GM20431 (cell line): ENCODE data around the gene CLASP1.
"Not testable (repeated sequence)": the region's sequence is repeated elsewhere in the genome, so short reads cannot be mapped to it uniquely, and the experiment has no call there.

ENCODE experiments used
- in situ Hi-C: fragments of 300-500 bp; cut with MseI, MboI; formaldehyde crosslinking; loops from one replicate; pipeline ENCODE4 v1.15.0; 2020; ENCODE audit warnings: low sequenced_read_pairs; ENCODE audit not compliant: unreplicated experiment

Gene CLASP1

DNA sequence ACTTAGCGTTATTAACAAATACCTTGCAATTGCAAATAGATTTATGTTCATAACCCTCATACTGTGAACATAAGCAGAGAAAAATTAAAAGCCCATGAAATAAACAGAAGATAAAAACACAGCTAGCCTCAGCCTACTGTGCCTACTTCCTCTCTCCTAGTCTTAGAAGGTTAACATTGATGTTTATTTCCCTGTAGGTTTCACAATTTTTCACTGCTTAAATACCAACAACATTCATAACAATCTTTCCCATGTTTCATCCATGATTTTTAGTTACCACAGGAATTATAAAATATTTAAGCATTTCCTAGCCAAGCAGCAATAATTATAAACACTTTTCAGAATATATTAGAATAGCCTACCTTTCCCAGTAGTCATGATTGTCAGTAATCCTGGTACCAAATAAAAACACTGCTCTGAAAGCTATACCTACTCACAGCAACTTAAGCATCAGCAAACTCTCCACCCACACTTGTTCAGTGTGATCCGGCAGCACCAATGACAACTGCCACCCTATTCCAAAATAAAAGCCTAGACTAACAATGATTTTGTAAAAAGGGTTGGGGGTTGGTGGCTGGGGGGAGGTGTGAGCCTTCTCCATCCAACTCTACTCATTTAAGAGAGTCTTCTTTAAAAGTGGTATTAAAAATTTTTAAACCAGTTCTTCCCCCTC lies 159.2 kb downstream of the CLASP1 start:
- in situ Hi-C loops = no loop called here

DNA sequence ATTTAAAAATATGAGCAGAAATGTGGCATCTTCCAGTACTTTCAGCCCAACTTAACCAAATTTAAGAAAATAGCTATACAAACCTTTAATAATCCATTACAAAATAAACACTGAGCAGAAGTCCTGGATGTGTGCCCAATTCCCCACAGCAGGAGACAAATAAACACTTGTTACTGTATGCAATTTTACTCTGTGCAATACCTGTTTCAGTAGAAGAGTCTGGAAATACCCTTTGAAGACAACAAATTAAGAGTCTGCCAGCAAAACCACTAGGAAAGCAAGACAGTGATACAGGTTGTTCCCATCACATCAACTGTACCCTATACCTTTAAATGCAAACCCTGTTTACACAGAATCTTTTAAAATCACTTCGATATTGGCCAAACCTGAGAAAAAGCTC lies 160.0 kb downstream of the CLASP1 start:
- in situ Hi-C loops = no loop called here

DNA sequence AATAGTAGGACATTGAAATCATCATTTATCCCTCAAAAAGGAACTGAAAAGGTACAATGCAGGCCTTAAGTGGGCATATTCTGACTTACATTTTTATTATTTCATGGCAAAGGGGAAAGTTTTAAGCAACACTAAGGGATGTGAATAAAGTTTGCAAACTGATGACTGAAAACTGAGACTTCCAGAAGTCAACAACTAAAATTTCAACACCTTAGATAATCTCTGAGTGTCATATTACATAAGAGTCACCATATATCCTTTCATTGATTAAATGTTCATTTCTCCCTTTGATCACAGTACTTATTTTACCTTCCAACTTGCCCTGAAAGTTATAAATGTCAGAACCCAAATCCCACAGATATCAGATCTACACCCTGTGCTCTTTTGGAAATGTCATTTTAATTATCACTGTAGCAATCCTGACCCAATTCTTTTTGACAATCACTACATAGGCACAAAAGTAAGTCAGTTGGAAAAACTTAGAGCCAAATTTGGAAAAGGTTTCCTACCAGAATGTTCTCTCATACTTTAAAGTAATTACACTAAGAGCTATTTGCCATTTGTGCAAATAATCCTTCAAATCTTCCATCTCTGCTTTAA lies 163.0 kb downstream of the CLASP1 start:
- in situ Hi-C loops = no loop called here

DNA sequence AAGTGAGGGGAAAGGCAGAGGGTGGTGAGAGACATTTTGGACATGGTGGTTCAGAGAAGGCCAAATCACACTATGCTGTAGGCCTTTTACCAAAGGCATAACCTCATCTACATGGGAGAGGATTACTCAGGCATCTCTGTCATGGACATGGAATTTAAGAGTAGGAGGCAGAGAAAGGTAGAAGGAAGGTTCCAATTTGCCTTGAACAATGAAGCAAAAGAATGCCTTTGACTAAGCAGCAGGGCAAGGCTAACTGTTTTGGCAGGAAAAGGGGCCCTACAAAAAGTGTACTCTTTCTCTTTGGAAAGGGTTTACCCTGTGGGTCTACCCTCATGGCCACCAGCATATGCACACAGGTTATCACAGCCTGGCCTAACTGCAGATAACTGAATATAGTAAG lies 164.2 kb downstream of the CLASP1 start:
- in situ Hi-C loops = no loop called here

DNA sequence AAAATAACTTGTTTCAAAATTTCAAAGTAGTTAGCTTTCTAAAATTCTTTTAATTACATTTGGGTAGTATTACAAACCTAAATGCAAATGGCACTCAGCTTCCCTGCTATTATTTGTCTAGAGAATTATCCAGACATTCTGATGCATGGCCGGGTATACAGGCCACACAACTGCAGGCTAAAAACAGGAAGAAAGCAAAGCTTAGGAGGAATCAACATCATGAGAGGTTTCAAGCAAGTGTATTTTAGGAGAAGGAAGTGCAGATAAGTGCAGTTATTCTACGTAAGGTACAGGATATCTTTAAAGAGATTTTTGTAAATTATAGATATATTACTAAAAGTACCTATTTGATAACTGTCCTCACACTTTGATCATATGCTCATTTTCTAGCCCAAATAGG lies 165.4 kb downstream of the CLASP1 start:
- in situ Hi-C loops = no loop called here

DNA sequence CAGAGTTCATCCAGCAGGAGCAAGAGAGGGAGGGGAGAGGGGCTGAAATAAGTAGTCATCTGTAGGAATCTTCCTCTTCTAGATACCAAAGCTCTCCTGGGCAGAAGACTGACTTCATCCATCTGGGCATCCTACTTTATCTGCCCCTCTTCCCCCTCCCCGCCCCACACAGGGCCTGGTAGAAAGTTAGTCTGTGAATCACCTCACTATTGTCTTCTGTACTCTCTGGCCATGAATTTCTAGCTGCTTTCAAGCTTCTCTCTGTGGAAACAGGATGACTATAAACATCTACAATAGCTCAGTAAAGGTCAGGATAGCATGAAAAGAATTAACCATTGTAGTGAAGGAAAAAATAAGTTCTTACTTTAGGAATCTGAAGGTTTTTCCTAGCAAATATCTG lies 166.2 kb downstream of the CLASP1 start:
- in situ Hi-C loops = no loop called here

DNA sequence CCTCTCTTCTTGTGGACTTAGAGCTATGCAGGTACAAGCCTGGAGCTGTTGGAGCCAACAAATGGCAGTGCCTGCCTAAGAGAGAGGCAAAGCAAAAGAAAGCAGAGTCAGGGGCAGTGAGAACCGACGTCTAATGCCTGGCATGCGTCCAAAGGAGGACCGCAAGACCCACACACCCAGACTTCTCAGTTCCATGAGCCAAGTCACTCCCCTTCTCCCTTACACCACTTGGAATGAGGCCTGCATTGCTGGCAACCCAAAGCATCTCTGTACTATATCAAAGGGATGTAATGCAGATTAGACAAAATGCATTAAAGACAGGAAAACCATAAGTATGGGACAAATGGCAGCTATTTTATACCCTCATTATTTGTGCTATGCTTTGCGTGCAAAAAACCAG lies 168.4 kb downstream of the CLASP1 start:
- in situ Hi-C loops = no loop called here

DNA sequence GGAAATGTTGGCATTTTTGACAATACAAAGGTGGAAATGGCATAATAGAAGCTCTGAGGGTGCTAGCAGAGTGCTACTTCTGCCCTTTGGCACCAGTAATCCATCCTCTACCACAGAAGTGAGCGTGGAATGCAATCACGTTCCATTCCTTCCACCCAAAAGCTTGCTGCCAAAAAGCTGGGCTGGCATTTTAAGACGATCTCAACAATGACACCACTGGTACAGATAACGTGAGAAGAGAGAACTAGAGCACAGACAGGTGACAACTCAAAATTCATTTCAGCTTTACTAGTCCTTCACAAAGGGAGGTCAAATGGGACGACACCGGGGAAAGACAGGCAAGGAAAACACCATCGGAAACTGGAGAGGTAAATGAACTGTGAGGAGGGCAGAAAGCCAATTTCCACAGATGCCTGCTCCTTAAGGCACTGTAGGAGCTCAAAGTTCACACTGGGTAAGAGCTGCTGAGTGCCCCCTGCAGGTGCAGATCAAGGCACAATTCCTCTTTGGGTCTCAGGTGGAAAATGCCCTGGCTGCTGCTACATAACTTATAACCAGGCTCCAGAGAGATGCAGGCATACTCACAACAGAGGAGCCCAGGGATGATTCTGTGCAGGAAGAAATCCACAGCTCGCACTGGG lies 169.3 kb downstream of the CLASP1 start:
- in situ Hi-C loops = no loop called here

DNA sequence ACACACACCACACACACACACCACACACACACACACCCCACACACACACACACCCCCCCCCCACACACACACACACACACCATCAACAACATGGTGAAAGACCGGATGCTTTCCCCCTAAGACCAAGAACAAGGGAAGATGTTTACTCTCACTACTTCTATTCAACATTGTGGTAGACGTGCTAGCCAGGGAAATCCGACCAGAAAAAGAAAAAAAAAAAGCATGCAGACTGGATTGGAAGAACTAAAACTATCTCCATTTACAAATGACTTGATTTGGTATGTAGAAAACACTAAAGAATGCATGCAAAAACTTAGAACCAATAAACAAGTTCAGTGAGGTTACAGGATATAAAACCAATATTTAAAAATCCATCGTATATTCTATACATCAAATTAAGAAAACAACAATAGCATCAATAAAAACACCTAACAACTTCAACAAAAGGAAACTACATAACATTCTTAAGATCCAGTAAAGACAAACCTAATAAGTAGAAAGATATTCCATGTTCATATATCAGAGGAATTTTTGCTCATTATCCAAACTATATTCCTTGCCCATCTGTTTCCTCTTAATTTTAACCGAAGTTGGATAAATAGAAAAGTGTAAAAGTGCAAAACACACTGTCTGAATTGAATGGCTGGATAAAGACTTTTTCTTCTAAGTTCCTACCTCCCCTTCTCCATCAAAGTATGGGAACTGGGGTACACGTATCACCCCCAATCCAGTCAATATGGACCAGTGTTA lies 170.1 kb downstream of the CLASP1 start:
- in situ Hi-C loops = no loop called here

DNA sequence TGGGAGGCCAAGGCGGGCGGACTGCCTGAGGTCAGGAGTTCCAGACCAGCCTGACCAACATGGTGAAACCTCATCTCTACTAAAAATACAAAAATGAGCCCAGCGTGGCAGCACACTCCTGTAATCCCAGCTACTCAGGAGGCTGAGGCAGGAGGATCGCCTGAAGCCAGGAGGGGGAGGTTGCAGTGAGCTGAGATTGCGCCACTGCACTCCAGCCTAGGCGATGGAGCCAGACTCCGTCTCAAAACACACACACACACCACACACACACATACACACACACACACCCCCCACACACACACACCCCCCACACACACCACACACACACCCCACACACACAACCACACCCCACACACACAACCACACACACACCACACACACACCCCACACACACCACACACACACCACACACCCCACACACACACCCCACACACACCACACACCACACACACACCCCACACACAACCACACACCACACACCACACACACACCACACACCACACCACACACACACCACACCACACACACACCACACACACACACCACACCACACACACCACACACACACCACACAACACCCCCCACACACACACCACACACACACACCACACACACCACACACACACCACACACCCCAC lies 170.8 kb downstream of the CLASP1 start:
- in situ Hi-C loops = not testable (repeated sequence)

DNA sequence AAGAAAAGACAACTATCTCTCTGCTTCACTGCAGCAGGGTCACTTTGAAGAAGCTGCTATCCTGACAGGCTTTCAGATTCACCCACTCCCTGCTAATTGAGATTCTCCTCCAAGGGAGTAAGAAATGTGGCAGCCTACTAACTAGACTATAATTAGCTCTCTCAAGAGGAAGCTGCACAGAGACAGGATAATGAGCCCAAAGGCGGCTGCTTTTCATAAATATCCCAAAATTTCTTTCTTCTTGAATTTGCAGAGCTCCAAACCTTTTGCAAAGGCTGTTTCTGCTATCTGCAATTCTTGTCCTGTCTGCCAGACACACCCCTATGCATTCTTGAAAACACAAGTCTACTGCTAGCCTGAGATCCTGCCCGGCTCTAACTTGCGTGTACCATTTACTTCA lies 172.6 kb downstream of the CLASP1 start:
- in situ Hi-C loops = no loop called here

DNA sequence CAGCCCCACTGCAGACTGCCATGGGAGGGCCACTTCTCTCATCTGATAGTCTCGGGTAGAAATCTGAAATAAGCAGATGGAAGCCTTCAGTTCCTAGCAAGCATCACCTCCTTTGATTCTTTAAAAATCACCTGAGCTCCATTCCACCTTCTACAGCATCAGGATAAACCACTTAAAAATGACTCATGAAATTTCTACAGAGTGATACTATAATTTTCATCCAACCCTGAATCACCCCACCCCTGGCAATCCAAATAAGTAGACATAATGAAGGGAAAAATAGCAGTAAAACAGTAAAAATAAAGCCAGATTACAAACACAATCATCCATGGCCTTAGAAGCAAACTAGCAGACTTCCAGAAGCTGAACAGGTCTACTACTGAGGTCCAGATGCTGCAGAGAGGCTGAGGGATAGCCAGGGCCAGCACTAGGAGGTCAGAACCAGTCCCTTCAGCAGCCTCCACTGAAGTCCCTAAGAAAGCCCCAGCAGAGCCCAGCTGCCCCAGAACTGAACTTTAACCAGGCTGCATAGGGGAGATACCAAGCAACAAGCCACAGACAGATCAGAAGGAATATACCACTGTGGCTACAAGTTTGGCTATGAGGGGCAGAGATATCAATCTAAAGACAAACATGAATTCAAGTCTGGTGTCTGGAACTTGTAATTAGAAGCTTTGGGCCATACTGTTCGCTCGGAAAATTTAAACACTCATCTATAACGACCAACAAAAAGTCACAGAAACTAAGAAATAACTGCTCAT lies 173.3 kb downstream of the CLASP1 start:
- in situ Hi-C loops = no loop called here

DNA sequence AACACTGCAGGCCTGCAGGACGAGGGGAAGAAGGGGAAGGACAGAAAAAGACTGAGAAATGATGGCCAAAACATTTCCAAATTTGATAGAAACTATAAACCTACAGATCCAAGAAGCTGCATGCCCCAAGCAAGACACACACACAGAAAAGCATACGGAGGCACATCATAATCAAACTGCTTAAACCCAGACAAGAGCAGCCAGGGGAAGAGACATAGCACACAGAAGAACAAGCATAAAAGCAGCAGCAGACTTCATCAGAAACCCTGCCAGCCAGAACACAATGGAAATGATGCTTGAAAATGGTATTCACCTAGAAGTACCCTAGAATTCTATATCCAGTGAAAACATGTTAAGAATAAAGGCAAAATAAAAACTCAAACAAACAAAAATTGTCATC lies 175.8 kb downstream of the CLASP1 start:
- in situ Hi-C loops = no loop called here

DNA sequence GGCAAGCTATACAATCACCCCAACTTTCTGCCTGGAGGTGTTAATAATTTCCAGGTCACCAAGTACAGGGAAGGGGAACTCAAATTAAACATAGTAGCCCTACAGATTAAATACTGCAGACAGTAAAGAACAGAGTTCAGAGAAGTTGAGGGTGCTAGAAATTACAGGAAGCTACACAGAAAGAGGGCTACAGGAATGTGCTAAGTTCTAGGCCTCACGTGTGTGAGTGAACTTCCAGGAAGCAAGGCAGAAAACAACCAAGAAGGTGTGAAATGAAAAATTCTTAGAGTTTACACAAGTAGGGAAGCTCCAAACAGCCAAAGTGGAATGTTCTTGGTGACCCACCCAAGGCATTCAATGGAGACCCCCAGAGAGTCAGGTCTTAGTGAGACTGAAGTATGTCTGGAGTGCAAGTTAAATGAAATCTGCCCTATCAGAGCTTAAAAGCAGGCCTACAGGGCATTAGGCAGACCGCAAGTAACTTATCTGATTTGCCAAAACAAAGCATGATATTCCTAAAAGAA lies 176.7 kb downstream of the CLASP1 start:
- in situ Hi-C loops = no loop called here

DNA sequence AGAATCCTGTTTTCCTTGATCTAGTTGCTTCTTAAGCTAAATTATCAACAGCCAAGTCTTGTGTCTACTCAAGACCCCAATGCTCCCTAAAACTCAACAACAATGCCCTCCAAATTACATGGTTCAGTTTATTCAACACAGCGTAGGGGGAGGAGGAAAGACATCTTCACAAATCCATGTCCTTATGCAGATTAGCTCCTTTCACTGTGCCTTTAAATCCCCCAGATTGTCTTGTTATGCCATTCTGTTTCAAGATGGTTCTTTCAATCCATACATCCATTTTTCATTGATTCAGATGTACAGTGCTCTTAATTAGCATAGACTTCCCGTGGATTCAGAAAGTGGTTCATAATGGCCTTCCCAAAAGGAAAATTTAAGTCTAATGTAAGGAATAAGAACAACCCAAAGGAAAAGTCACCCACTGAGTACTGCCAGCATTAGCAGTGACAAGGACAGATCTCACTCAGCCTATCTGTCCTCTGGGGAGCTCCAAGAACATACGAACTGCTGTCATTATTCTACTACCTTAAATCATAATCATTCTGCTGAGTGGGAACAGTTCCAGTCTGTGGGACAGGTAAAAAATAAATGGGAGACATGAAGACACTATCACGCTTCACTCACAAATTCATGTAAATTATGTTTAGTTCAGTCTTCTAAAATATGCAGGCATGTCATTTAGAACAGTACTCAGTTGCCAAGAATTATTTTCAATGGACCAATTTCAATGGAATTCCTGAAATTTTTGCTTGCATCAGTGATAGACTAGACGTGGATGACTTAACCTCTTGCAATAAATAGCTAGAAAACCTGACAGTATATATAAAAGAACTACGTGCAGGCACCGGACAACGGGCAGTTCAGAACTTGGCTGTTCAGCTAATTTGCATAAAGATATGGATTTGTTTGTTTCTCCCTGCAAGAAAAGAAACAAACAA lies 177.5 kb downstream of the CLASP1 start:
- in situ Hi-C loops = no loop called here

DNA sequence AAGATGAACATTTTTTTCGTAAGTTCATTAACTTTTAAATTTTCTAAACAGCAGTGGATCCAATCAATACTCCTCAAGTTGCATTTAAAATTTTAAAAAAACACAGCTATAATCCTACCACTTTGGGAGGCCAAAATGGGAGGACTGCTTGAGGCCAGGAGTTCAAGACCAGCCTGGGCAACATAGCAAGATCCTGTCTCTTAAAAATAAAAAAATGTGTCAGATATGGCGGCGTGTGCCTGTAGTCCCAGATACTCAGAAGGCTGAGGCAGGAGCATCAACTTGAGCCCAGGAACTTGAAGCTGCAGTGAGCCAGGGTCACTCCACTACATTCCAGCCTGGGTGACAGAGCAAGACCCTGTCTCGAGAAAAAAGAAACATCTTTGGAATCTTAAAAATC lies 178.3 kb downstream of the CLASP1 start:
- in situ Hi-C loops = no loop called here

DNA sequence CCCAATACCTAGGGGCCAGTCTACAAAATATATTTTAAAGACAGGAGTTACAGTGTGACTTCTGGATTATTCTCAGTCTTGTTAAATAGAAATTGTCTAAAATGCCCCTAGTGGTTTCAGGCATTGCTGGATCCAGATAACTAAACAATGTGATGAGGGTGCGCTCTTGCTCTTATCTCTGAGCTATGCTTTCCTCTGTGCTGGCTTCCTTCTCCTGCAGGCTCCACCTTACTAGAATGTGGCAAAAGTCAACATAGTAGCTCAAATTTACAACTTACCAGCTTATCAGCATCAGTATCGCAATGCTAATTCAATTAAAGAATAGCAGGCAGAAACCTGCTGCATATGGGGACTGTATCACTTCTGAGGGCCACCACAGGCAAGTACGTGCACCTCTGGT lies 179.9 kb downstream of the CLASP1 start:
- in situ Hi-C loops = no loop called here

DNA sequence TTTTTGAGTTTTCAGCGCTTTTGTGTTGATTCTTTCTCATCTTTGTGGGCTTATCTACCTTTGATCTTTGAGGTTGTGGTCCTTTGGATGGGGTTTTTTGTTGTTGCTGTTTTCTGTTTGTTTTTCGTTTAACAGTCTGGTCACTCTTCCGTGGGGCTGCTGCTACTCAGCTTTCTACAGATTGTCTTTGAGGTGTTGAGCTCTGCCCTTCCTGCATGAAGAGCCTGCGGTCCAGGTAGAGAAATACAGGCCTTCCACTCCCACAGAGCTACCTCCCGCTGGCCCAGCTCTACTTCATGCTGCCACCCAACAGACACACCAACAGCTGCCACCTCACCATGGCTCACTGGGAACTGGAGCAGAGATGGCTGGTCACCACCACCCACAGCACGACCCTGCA lies 180.3 kb downstream of the CLASP1 start:
- in situ Hi-C loops = no loop called here

DNA sequence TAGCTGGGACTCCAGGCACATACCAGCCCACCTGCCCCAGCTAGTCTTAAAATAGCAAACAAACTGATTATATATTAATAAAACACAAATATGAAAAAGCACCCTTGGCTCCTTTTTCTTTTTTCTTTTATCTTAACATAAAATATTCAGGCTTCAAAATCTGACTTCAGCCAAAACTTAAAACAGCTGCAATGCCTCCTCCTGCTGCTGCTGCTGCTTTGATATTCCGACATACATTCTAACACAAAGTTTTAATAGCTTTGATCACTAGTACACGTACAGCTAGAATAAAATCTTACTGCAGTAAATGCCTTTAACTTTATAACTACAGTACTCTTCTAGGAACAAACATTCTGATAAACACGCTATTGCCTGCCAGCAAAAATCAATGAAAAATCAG lies 190.0 kb downstream of the CLASP1 start:
- in situ Hi-C loops = no loop called here
